ENCODE measurements around the gene TANC2.

GRCh38 chr17:62963296-62963695 lies 2.7 kb upstream of the TANC2 start:
- no peak for TF ChIP-seq ZNF274 (IDR thresholded peaks at IDR 0.05; ENCODE audit: borderline replicate concordance, low read depth, low read length)
- TF ChIP-seq CTCF (IDR thresholded peaks at IDR 0.05 in 2 of 3, conservative IDR thresholded peaks at IDR 0.05 in 1 of 3; ENCODE audit: insufficient read depth in 2 of 3, low read depth in 1 of 3, low read length in 3 of 3) = no peak
- TF ChIP-seq MYC (IDR thresholded peaks at IDR 0.05; ENCODE audit: low read depth, low read length) = no peak
- no peak for TF ChIP-seq MYC (CRISPR knock-in tag; IDR thresholded peaks at IDR 0.05; ENCODE audit: borderline replicate concordance, low read depth)
- no peak for TF ChIP-seq RCOR1 (IDR thresholded peaks at IDR 0.05; ENCODE audit: borderline replicate concordance in 1 of 2, low read depth in 2 of 2, low read length in 2 of 2)
- no peak for TF ChIP-seq EP300 (IDR thresholded peaks at IDR 0.05; ENCODE audit: low read length)
- TF ChIP-seq ZNF318 (IDR thresholded peaks at IDR 0.05; ENCODE audit: borderline replicate concordance in 1 of 2, low read depth in 1 of 2) = no peak
- no peak for TF ChIP-seq NRF1 (conservative IDR thresholded peaks at IDR 0.05 in 1 of 2, IDR thresholded peaks at IDR 0.05 in 1 of 2)
- no peak for TF ChIP-seq ZNF76 (CRISPR knock-in tag; IDR thresholded peaks at IDR 0.05; ENCODE audit: borderline replicate concordance)
- TF ChIP-seq ZNF217 (CRISPR knock-in tag; IDR thresholded peaks at IDR 0.05) = no peak
- TF ChIP-seq SIN3A (IDR thresholded peaks at IDR 0.05; ENCODE audit: borderline replicate concordance in 2 of 2, control insufficient read depth in 1 of 2, low read depth in 2 of 2, low read length in 2 of 2) = no peak
